ENCODE measurements around the gene HDAC11. TPM values are rescaled to one million over a fixed set of nuclear protein-coding genes. Genes with fewer than 3 reads are reported as not detected.

Gene HDAC11
- total and polyA plus RNA-seq, 9 of the 15 experiments (the other 6 are each of a cell fraction or from before 2014, with no cell fraction given) = 0.60 to 6.0 (median 4.5) TPM

DNA sequence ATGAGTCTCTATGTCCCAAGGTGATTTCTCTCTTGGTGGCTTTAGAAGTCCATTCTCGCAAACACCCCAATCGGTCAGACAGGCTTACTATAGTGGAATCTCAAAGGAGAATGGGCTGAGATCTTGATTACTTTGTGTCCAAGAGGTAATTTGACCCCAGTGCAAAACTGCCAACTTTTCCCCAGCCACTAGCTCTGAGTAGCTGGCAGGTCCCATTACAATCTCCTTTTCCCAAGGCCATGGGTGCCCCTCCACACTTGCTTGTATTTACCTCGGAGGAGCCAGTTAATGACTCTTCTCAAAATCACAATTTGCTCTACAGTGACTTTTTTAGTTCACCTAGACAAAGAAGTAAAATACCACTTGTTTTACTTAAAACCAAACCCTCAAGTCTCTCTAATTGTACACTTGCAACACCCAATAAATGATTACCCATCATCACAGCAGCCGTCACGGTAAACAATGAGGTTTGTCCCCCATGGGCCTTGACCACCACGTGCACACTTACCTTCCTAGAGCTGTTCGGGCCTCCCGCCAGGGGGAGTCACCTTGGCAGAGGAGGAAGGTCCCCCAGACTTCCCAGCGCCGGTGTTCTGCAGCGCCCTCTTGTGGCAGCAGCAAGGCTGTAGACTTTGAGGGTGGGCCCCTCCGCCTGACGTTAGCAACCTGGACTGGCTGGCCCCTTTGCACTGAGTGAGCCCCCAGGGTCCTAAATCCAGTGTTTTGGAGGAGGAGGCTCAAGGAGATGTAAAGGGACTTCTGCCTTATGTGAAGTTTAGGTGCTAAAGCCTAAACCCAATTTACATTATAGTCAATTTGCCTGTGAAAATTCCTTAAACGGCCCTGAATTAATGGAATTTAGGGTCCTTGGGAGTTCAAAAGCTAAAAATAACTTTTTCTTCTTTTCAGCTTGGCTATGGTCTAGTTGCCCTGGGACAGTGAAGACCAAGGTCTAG, 18.7 kb upstream of the HDAC11 start (continued):
- TF ChIP-seq DMBX1 (CRISPR knock-in tag; IDR thresholded peaks at IDR 0.05; ENCODE audit: borderline replicate concordance) (peak; percentile 73; the same call in 1 of the 2 replicates), SMARCA4 (IDR thresholded peaks at IDR 0.05) (peak; percentile 70), CBX3 (IDR thresholded peaks at IDR 0.05; ENCODE audit: borderline replicate concordance in 1 of 2, low read length in 2 of 2) (peak in 1 of 2 experiments; percentile 92; a peak in 2 of 3 replicates), C11orf30 (IDR thresholded peaks at IDR 0.05; ENCODE audit: low read depth) (no peak), ARID2 (IDR thresholded peaks at IDR 0.05) (peak; percentile 58; the same call in 1 of the 2 replicates), SAFB (IDR thresholded peaks at IDR 0.05; ENCODE audit: borderline replicate concordance, low read depth, low read length) (no peak), CTBP1 (IDR thresholded peaks at IDR 0.05; ENCODE audit: borderline replicate concordance) (peak; percentile 65; the same call in 1 of the 2 replicates), TEAD4 (IDR thresholded peaks at IDR 0.05; ENCODE audit: low read length) (peak; percentile 42; the same call in 1 of the 2 replicates), TEAD4 (CRISPR knock-in tag; IDR thresholded peaks at IDR 0.05; ENCODE audit: borderline replicate concordance) (no peak), TOE1 (IDR thresholded peaks at IDR 0.05; ENCODE audit: borderline replicate concordance) (peak; percentile 56; the same call in 1 of the 2 replicates), TOE1 (CRISPR knock-in tag; IDR thresholded peaks at IDR 0.05; ENCODE audit: borderline replicate concordance, low read depth) (no peak), SUPT5H (IDR thresholded peaks at IDR 0.05) (no peak), PHF8 (IDR thresholded peaks at IDR 0.05; ENCODE audit: borderline replicate concordance, low read length) (no peak), SMARCC2 (IDR thresholded peaks at IDR 0.05; ENCODE audit: low read depth) (peak; percentile 63; the same call in 1 of the 2 replicates), MIER1 (IDR thresholded peaks at IDR 0.05; ENCODE audit: low read depth) (0 out of 2 replicates have a peak, but pooled peaks have one; percentile 17), DDX20 (tag; IDR thresholded peaks at IDR 0.05; ENCODE audit: low read depth) (0 out of 2 replicates have a peak, but pooled peaks have one; percentile 45), ZNF143 (CRISPR knock-in tag; IDR thresholded peaks at IDR 0.05) (peak; percentile 58)
- TF ChIP-seq, protein P1, sequence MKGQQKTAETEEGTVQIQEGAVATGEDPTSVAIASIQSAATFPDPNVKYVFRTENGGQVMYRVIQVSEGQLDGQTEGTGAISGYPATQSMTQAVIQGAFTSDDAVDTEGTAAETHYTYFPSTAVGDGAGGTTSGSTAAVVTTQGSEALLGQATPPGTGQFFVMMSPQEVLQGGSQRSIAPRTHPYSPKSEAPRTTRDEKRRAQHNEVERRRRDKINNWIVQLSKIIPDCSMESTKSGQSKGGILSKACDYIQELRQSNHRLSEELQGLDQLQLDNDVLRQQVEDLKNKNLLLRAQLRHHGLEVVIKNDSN (CRISPR knock-in tag; IDR thresholded peaks at IDR 0.05) = peak; percentile 59
- TF ChIP-seq, protein P2, sequence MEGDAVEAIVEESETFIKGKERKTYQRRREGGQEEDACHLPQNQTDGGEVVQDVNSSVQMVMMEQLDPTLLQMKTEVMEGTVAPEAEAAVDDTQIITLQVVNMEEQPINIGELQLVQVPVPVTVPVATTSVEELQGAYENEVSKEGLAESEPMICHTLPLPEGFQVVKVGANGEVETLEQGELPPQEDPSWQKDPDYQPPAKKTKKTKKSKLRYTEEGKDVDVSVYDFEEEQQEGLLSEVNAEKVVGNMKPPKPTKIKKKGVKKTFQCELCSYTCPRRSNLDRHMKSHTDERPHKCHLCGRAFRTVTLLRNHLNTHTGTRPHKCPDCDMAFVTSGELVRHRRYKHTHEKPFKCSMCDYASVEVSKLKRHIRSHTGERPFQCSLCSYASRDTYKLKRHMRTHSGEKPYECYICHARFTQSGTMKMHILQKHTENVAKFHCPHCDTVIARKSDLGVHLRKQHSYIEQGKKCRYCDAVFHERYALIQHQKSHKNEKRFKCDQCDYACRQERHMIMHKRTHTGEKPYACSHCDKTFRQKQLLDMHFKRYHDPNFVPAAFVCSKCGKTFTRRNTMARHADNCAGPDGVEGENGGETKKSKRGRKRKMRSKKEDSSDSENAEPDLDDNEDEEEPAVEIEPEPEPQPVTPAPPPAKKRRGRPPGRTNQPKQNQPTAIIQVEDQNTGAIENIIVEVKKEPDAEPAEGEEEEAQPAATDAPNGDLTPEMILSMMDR (IDR thresholded peaks at IDR 0.05 in 2 of 3, conservative IDR thresholded peaks at IDR 0.05 in 1 of 3; ENCODE audit: insufficient read depth in 2 of 3, low read depth in 1 of 3, low read length in 3 of 3) = peak; percentile 94 to 99 (median 98)
- TF ChIP-seq, protein P3, sequence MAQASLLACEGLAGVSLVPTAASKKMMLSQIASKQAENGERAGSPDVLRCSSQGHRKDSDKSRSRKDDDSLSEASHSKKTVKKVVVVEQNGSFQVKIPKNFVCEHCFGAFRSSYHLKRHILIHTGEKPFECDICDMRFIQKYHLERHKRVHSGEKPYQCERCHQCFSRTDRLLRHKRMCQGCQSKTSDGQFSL (CRISPR knock-in tag; IDR thresholded peaks at IDR 0.05) = peak; percentile 78
- TF ChIP-seq, protein P3 (tag; IDR thresholded peaks at IDR 0.05) = peak in 1 of 2 experiments; percentile 23; a peak in 1 of 4 replicates
- TF ChIP-seq, protein P4, sequence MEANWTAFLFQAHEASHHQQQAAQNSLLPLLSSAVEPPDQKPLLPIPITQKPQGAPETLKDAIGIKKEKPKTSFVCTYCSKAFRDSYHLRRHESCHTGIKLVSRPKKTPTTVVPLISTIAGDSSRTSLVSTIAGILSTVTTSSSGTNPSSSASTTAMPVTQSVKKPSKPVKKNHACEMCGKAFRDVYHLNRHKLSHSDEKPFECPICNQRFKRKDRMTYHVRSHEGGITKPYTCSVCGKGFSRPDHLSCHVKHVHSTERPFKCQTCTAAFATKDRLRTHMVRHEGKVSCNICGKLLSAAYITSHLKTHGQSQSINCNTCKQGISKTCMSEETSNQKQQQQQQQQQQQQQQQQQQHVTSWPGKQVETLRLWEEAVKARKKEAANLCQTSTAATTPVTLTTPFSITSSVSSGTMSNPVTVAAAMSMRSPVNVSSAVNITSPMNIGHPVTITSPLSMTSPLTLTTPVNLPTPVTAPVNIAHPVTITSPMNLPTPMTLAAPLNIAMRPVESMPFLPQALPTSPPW (CRISPR knock-in tag; IDR thresholded peaks at IDR 0.05) = peak; percentile 34; the same call in 1 of the 2 replicates

Data from K562 (cell line).